ENCODE measurements around the gene AVL9.
"Not testable (repeated sequence)": the region's sequence is repeated elsewhere in the genome, so short reads cannot be mapped to it uniquely, and the experiment has no call there.

The AVL9 gene

GRCh38 chr7:32496052-32496813 is 944 bp downstream of the AVL9 start:
- DNase-seq (ENCODE audit: low read depth) = no peak

GRCh38 chr7:32499755-32500154 is 4.5 kb downstream of the AVL9 start:
- not testable (repeated sequence) for DNase-seq (ENCODE audit: low read depth)

- DNase-seq (ENCODE audit: low read depth) = not testable (repeated sequence)
Measured at GRCh38 chr7:32500216-32500615, 4.9 kb downstream of the AVL9 start.

- DNase-seq (ENCODE audit: low read depth) = peak; percentile 61
Measured at GRCh38 chr7:32500922-32501341, 5.6 kb downstream of the AVL9 start.

GRCh38 chr7:32501522-32501921 is 6.2 kb downstream of the AVL9 start:
- DNase-seq (ENCODE audit: low read depth) = peak; percentile 16

- DNase-seq (ENCODE audit: low read depth) = no peak
Measured at GRCh38 chr7:32502728-32503127, 7.4 kb downstream of the AVL9 start.

GRCh38 chr7:32506266-32507054 is 11.2 kb downstream of the AVL9 start:
- DNase-seq (ENCODE audit: low read depth) = peak; percentile 82

- peak; percentile 76 for DNase-seq (ENCODE audit: low read depth)
Measured at GRCh38 chr7:32507414-32507813, 12.1 kb downstream of the AVL9 start.

GRCh38 chr7:32511791-32512190 is 16.5 kb downstream of the AVL9 start:
- peak; percentile 11 for DNase-seq (ENCODE audit: low read depth)

- DNase-seq (ENCODE audit: low read depth) = no peak
Measured at GRCh38 chr7:32513210-32513609, 17.9 kb downstream of the AVL9 start.

GRCh38 chr7:32515890-32516550 is 20.7 kb downstream of the AVL9 start:
- no peak for DNase-seq (ENCODE audit: low read depth)

GRCh38 chr7:32516551-32517100 is 21.3 kb downstream of the AVL9 start:
- DNase-seq (ENCODE audit: low read depth) = no peak

GRCh38 chr7:32518534-32519140 is 23.3 kb downstream of the AVL9 start:
- peak; percentile 35 for DNase-seq (ENCODE audit: low read depth)

- DNase-seq (ENCODE audit: low read depth) = no peak
Measured at GRCh38 chr7:32519763-32520162, 24.5 kb downstream of the AVL9 start.

GRCh38 chr7:32522746-32523530 is 27.6 kb downstream of the AVL9 start:
- no peak for DNase-seq (ENCODE audit: low read depth)

GRCh38 chr7:32524631-32525030 is 29.3 kb downstream of the AVL9 start:
- DNase-seq (ENCODE audit: low read depth) = no peak

GRCh38 chr7:32525839-32526238 is 30.6 kb downstream of the AVL9 start:
- no peak for DNase-seq (ENCODE audit: low read depth)

- no peak for DNase-seq (ENCODE audit: low read depth)
Measured at GRCh38 chr7:32531402-32531801, 36.1 kb downstream of the AVL9 start.

GRCh38 chr7:32532086-32532485 is 36.8 kb downstream of the AVL9 start:
- no peak for DNase-seq (ENCODE audit: low read depth)

- DNase-seq (ENCODE audit: low read depth) = no peak
Measured at GRCh38 chr7:32532716-32533115, 37.4 kb downstream of the AVL9 start.
